ENCODE results near the gene GPC6.

GPC6 gene

DNA sequence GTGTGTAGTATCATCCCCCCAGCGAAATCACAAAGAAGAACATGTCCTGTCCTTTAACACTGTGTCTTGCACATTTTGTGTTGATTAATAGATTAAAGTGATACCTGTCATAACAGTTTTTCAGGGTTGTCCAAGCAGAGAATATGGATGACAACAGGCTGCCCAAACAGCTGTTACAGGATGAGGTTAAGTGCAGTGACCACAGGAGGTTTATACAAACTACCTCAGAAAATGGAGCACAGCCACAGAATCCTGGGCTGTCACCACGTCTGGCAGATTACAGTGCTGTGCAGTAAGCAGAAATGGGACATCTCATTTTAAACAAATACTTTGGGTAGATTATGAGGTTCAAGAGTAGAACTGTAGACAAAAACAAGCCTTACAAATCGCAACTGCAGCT, 677.3 kb downstream of the GPC6 start:
- Histone ChIP-seq H3K4me1 (ENCODE audit: control extremely low read depth in 1 of 4, control insufficient read depth in 4 of 4, insufficient read depth in 4 of 4, low read length in 3 of 4) (no peaks in the 10 kb centered on the region), H3K27me3 (replicated peaks in 2 of 5; ENCODE audit: control insufficient read depth in 4 of 5, insufficient read depth in 5 of 5, low read length in 4 of 5) (no peaks in the 10 kb centered on the region), H3K9me3 (ENCODE audit: control extremely low read depth in 1 of 5, control insufficient read depth in 4 of 5, insufficient read depth in 2 of 5, low read depth in 1 of 5, low read length in 4 of 5) (no peaks in the 10 kb centered on the region), H3K4me3 (ENCODE audit: control insufficient read depth in 1 of 7, extremely low read depth in 1 of 7, insufficient read depth in 4 of 7, low read depth in 2 of 7, low read length in 6 of 7) (no peak overlapping the region), H3K36me3 (ENCODE audit: control insufficient read depth in 4 of 4, insufficient read depth in 4 of 4, low read length in 3 of 4) (no peaks in the 10 kb centered on the region), H3K27ac (ENCODE audit: insufficient read depth in 1 of 2, low read depth in 1 of 2, low read length in 2 of 2, poor library complexity in 1 of 2, severe bottlenecking in 2 of 2) (no peak overlapping the region)
- 86% methylated on average over 1 of the region's 3 CpGs for WGBS (ENCODE audit: insufficient coverage)
- CTCF ChIA-PET: no interaction called here
- POLR2A ChIA-PET: no interaction called here
- DNase-seq: no peak

DNA sequence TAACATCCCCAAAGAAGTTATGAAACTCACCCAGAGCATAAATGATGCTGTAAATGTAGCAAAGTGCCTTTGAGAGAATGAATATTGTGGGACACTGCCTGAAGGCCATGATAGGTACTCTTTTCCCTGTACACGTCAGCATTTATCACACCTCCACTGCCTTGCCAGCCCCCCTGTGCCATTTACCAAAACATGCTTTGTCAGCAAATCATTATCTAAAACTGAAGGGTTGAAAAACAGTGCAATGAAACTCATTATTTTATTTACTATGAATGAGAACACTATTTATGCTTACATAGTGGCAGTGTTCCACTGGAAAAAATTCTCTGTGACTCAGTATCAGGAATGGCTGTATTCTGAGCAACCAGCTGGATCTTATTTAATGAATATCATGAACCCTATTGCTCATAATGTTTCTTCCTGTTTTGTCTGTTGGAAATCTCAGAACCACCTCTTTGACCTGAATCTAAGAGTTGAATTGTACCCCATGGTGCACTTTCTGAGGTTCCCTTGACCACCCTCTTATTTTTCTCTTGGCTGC, 688.7 kb downstream of the GPC6 start:
- WGBS (ENCODE audit: insufficient coverage): no CpG with 5 or more reads among the region's 1 CpG
- H3K4me3 ChIP-seq (ENCODE audit: control insufficient read depth in 1 of 7, extremely low read depth in 1 of 7, insufficient read depth in 4 of 7, low read depth in 2 of 7, low read length in 6 of 7): no peak overlapping the region
- POLR2A ChIA-PET: no interaction called here
- H3K4me1 ChIP-seq (ENCODE audit: control extremely low read depth in 1 of 4, control insufficient read depth in 4 of 4, insufficient read depth in 4 of 4, low read length in 3 of 4): peaks cover 0 to 3% (median 0%) of the 10 kb centered on the region in 4 experiments
- CTCF ChIA-PET: no interaction called here
- H3K9me3 ChIP-seq (ENCODE audit: control extremely low read depth in 1 of 5, control insufficient read depth in 4 of 5, insufficient read depth in 2 of 5, low read depth in 1 of 5, low read length in 4 of 5): no peaks in the 10 kb centered on the region
- H3K27me3 ChIP-seq (replicated peaks in 2 of 5; ENCODE audit: control insufficient read depth in 4 of 5, insufficient read depth in 5 of 5, low read length in 4 of 5): no peaks in the 10 kb centered on the region
- no peak for DNase-seq
- no peak overlapping the region for H3K27ac ChIP-seq (ENCODE audit: insufficient read depth in 1 of 2, low read depth in 1 of 2, low read length in 2 of 2, poor library complexity in 1 of 2, severe bottlenecking in 2 of 2)
- no peaks in the 10 kb centered on the region for H3K36me3 ChIP-seq (ENCODE audit: control insufficient read depth in 4 of 4, insufficient read depth in 4 of 4, low read length in 3 of 4)

DNA sequence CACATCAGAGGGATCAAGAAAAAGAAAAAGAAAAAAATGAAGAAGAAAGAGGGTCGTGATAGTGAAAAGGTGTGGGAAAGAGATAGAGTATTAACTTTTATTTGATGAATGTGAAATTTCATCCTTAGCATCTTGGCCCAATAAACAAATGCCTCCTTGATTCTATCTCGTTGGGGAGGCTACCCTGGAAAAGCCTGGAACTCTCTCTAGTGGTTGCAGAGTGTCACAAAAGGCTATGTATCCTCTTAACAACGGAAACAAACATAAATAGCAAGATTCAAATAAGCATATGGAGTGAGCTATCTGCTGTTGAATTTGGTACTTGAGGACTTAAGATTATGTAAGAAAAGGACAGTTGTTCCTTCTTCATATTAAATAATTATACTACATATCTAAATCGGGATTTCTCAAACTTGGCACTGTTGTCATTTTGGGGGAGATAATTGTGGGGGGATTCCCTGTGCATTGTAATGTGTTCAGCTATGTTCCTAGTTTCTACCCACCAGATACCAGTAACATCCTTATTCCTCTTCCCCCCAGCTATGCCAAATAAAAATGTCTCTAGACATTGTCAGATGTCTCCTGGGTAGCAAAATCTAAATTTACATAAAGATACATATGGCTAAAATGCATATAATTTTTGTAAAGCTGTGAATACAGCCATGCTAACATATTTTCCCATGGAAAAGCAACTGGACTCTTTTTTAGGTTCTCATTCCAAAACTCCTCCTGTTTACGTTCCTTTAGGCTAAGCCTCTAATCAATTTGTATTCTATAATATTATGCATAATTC, 695.7 kb downstream of the GPC6 start:
- WGBS (ENCODE audit: insufficient coverage): 100% methylated on average over 1 of the region's 5 CpGs
- POLR2A ChIA-PET: no interaction called here

DNA sequence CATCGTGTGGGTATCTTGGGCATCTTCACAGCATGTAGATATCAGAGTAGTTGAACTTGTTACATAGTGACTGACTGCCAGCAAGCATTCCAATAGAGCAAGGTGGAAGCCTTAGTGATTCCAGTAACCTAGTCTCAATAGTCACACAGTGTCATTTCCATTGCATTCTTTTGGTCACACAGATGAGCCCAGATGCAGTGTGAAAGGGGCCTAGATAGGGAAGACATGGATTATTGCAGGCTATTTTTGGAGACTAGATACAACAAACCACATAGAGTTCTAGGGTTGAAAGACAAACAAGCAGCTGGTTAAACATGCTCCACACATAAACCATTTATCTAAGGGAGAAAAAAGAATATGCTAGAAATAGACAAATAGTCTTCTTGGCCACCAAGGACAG, 699.4 kb downstream of the GPC6 start:
- Histone ChIP-seq H3K27ac (ENCODE audit: insufficient read depth in 1 of 2, low read depth in 1 of 2, low read length in 2 of 2, poor library complexity in 1 of 2, severe bottlenecking in 2 of 2) (no peak overlapping the region), H3K4me1 (ENCODE audit: control extremely low read depth in 1 of 4, control insufficient read depth in 4 of 4, insufficient read depth in 4 of 4, low read length in 3 of 4) (no peaks in the 10 kb centered on the region), H3K36me3 (ENCODE audit: control insufficient read depth in 4 of 4, insufficient read depth in 4 of 4, low read length in 3 of 4) (no peaks in the 10 kb centered on the region), H3K9me3 (ENCODE audit: control extremely low read depth in 1 of 5, control insufficient read depth in 4 of 5, insufficient read depth in 2 of 5, low read depth in 1 of 5, low read length in 4 of 5) (peaks cover 0 to 7% (median 0%) of the 10 kb centered on the region in 5 experiments), H3K4me3 (ENCODE audit: control insufficient read depth in 1 of 7, extremely low read depth in 1 of 7, insufficient read depth in 4 of 7, low read depth in 2 of 7, low read length in 6 of 7) (no peak overlapping the region), H3K27me3 (replicated peaks in 2 of 5; ENCODE audit: control insufficient read depth in 4 of 5, insufficient read depth in 5 of 5, low read length in 4 of 5) (no peaks in the 10 kb centered on the region)
- 100% methylated on average over 1 of the region's 1 CpG for WGBS (ENCODE audit: insufficient coverage)
- POLR2A ChIA-PET: no interaction called here
- CTCF ChIA-PET: no interaction called here
- DNase-seq: no peak

More for the DNA sequence above, 695.7 kb downstream of the GPC6 start:
- Histone ChIP-seq H3K27ac (ENCODE audit: insufficient read depth in 1 of 2, low read depth in 1 of 2, low read length in 2 of 2, poor library complexity in 1 of 2, severe bottlenecking in 2 of 2) (no peak overlapping the region), H3K4me3 (ENCODE audit: control insufficient read depth in 1 of 7, extremely low read depth in 1 of 7, insufficient read depth in 4 of 7, low read depth in 2 of 7, low read length in 6 of 7) (no peak overlapping the region), H3K9me3 (ENCODE audit: control extremely low read depth in 1 of 5, control insufficient read depth in 4 of 5, insufficient read depth in 2 of 5, low read depth in 1 of 5, low read length in 4 of 5) (peaks cover 0 to 7% (median 0%) of the 10 kb centered on the region in 5 experiments), H3K36me3 (ENCODE audit: control insufficient read depth in 4 of 4, insufficient read depth in 4 of 4, low read length in 3 of 4) (no peaks in the 10 kb centered on the region), H3K4me1 (ENCODE audit: control extremely low read depth in 1 of 4, control insufficient read depth in 4 of 4, insufficient read depth in 4 of 4, low read length in 3 of 4) (peaks cover 0 to 3% (median 0%) of the 10 kb centered on the region in 4 experiments), H3K27me3 (replicated peaks in 2 of 5; ENCODE audit: control insufficient read depth in 4 of 5, insufficient read depth in 5 of 5, low read length in 4 of 5) (no peaks in the 10 kb centered on the region)
- DNase-seq: no peak
- CTCF ChIA-PET: no interaction called here

DNA sequence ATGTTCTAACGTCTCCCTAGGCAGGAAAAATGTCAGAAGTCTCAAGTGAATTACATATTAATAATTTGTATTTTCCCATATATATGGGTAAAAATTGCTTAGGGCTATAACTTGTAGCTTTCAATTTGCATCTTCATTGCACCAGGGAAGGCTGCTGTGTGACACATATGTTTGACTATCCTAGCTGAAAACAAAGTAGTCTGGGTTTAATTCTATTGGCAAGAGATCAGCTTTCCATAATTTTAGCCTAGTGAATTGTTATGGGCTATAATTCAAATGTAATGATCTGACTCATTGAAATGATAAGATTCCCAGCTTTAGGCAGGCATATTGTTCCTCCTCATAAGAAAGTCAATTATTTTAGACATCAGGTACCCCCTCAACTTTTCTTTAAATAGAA, 699.8 kb downstream of the GPC6 start:
- WGBS (ENCODE audit: insufficient coverage): no CpG with 5 or more reads among the region's 1 CpG
- DNase-seq: no peak
- Histone ChIP-seq H3K9me3 (ENCODE audit: control extremely low read depth in 1 of 5, control insufficient read depth in 4 of 5, insufficient read depth in 2 of 5, low read depth in 1 of 5, low read length in 4 of 5) (peaks cover 0 to 3% (median 0%) of the 10 kb centered on the region in 5 experiments), H3K4me1 (ENCODE audit: control extremely low read depth in 1 of 4, control insufficient read depth in 4 of 4, insufficient read depth in 4 of 4, low read length in 3 of 4) (no peaks in the 10 kb centered on the region), H3K4me3 (ENCODE audit: control insufficient read depth in 1 of 7, extremely low read depth in 1 of 7, insufficient read depth in 4 of 7, low read depth in 2 of 7, low read length in 6 of 7) (no peak overlapping the region), H3K27me3 (replicated peaks in 2 of 5; ENCODE audit: control insufficient read depth in 4 of 5, insufficient read depth in 5 of 5, low read length in 4 of 5) (no peaks in the 10 kb centered on the region), H3K36me3 (ENCODE audit: control insufficient read depth in 4 of 4, insufficient read depth in 4 of 4, low read length in 3 of 4) (no peaks in the 10 kb centered on the region), H3K27ac (ENCODE audit: insufficient read depth in 1 of 2, low read depth in 1 of 2, low read length in 2 of 2, poor library complexity in 1 of 2, severe bottlenecking in 2 of 2) (no peak overlapping the region)
- CTCF ChIA-PET: no interaction called here
- POLR2A ChIA-PET: no interaction called here

DNA sequence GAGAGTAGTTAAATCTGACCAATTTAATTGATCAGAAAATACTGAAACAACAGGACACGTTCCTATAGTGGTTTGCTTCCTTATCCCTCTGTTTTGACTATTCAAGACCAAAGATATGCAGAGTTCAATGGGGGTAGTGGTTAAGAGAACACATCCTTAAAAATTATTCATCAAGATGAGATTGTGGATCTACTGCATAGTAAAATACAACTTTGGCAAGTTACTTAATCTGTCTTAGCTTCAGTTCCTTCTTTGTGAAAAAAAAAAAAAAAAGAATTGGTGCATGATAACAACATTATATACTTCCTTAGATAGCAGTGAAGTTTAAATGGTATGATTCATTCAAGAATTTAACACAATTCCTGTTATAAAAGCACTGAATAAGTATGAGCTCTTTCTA, 700.8 kb downstream of the GPC6 start:
- H3K4me3 ChIP-seq (ENCODE audit: control insufficient read depth in 1 of 7, extremely low read depth in 1 of 7, insufficient read depth in 4 of 7, low read depth in 2 of 7, low read length in 6 of 7): no peak overlapping the region
- H3K36me3 ChIP-seq (ENCODE audit: control insufficient read depth in 4 of 4, insufficient read depth in 4 of 4, low read length in 3 of 4): no peaks in the 10 kb centered on the region
- H3K4me1 ChIP-seq (ENCODE audit: control extremely low read depth in 1 of 4, control insufficient read depth in 4 of 4, insufficient read depth in 4 of 4, low read length in 3 of 4): no peaks in the 10 kb centered on the region
- no peak for DNase-seq
- no peaks in the 10 kb centered on the region for H3K9me3 ChIP-seq (ENCODE audit: control extremely low read depth in 1 of 5, control insufficient read depth in 4 of 5, insufficient read depth in 2 of 5, low read depth in 1 of 5, low read length in 4 of 5)
- ChIA-PET POLR2A (no interaction called here), CTCF (interaction anchor here (1.1 kb wide), 1 partner anchor 194 kb away, joined by 3 read pairs; no protein-coding TSS in a partner anchor)
- no peak overlapping the region for H3K27ac ChIP-seq (ENCODE audit: insufficient read depth in 1 of 2, low read depth in 1 of 2, low read length in 2 of 2, poor library complexity in 1 of 2, severe bottlenecking in 2 of 2)
- no peaks in the 10 kb centered on the region for H3K27me3 ChIP-seq (replicated peaks in 2 of 5; ENCODE audit: control insufficient read depth in 4 of 5, insufficient read depth in 5 of 5, low read length in 4 of 5)
- WGBS (ENCODE audit: insufficient coverage): no CpG with 5 or more reads among the region's 1 CpG

DNA sequence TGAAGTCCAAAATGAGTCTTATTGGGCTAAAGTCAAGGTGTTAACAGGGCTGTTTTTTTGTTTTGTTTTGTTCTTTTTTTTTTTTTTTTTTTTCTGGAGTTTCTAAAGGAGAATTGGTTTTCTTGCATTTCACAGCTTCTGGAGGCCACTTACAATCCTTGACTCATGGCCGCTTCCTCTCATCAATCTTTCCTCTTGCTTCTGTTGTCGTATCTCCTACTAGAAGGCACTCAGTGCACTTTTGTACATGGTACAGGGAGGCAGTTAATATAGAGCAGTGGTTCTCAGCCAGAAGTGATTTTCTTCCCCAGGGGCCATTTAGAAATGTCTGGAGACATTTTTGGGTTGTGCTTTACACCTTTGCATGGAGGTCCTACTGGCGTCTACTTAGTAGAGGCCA, 706.3 kb downstream of the GPC6 start:
- no peaks in the 10 kb centered on the region for H3K36me3 ChIP-seq (ENCODE audit: control insufficient read depth in 4 of 4, insufficient read depth in 4 of 4, low read length in 3 of 4)
- H3K27me3 ChIP-seq (replicated peaks in 2 of 5; ENCODE audit: control insufficient read depth in 4 of 5, insufficient read depth in 5 of 5, low read length in 4 of 5): no peaks in the 10 kb centered on the region
- H3K4me1 ChIP-seq (ENCODE audit: control extremely low read depth in 1 of 4, control insufficient read depth in 4 of 4, insufficient read depth in 4 of 4, low read length in 3 of 4): no peaks in the 10 kb centered on the region
- DNase-seq: no peak
- no peak overlapping the region for H3K4me3 ChIP-seq (ENCODE audit: control insufficient read depth in 1 of 7, extremely low read depth in 1 of 7, insufficient read depth in 4 of 7, low read depth in 2 of 7, low read length in 6 of 7)
- POLR2A ChIA-PET: interaction anchor here (0.7 kb wide), 1 partner anchor 17 kb away, joined by 4 read pairs; no protein-coding TSS in a partner anchor
- H3K9me3 ChIP-seq (ENCODE audit: control extremely low read depth in 1 of 5, control insufficient read depth in 4 of 5, insufficient read depth in 2 of 5, low read depth in 1 of 5, low read length in 4 of 5): no peaks in the 10 kb centered on the region
- H3K27ac ChIP-seq (ENCODE audit: insufficient read depth in 1 of 2, low read depth in 1 of 2, low read length in 2 of 2, poor library complexity in 1 of 2, severe bottlenecking in 2 of 2): no peak overlapping the region
- WGBS (ENCODE audit: insufficient coverage): 100% methylated on average over 3 of the region's 3 CpGs
- CTCF ChIA-PET: no interaction called here

All from common myeloid progenitor, CD34-positive (primary cell).